Measurements from ENCODE around the gene CCIN.

Gene CCIN

DNA sequence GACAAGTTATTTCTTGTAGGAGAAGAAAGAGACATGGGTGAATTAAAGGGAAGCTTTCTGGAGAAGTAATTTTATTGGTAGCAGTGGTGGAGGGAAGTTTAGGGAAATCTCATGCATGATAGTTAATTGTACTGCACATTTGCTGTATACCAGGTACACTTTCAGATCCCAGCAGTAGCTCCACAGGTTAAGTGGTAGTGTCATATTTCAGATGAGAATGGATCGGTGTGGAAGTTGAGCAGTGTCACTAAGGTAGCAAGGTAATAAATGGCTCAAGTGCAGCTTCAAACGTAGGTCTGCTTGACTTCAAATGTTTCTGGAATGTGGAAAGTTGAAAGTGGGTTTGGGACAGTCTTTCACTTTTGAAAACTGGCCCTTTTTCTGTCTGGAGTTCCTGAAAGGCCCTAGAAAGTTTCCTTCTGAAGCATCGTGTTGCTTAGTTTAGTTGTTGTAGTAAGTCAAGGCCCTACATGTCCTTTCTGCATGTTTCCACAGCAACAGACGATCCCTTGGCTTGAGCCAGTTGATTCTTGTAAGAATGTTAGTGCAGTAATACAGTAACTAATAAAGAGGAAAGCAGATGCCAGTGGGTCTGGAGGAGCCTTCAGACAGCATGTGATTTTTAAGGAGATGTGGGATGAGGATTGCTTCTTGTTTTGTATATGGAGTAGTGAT is 25.3 kb downstream of the CCIN start:
- H3K4me3 ChIP-seq: 0 out of 2 replicates have a peak overlapping the region, but pooled peaks have one; percentile 90
- H3K4me1 ChIP-seq: peaks cover 43% of the 10 kb centered on the region
- H3K9me3 ChIP-seq: no peaks in the 10 kb centered on the region
- no peaks in the 10 kb centered on the region for H3K27me3 ChIP-seq
- 0 out of 2 replicates have a peak overlapping the region, but pooled peaks have one; percentile 23 for H3K27ac ChIP-seq
- TF ChIP-seq Cebpa-rat (IDR thresholded peaks at IDR 0.05): no peak
- peak overlapping the region; percentile 100 for H3K4me2 ChIP-seq
- peaks cover 86% of the 10 kb centered on the region for H4K20me1 ChIP-seq
- H3K9ac ChIP-seq: peak overlapping the region; percentile 40
- peaks cover 54% of the 10 kb centered on the region for H3K36me3 ChIP-seq

DNA sequence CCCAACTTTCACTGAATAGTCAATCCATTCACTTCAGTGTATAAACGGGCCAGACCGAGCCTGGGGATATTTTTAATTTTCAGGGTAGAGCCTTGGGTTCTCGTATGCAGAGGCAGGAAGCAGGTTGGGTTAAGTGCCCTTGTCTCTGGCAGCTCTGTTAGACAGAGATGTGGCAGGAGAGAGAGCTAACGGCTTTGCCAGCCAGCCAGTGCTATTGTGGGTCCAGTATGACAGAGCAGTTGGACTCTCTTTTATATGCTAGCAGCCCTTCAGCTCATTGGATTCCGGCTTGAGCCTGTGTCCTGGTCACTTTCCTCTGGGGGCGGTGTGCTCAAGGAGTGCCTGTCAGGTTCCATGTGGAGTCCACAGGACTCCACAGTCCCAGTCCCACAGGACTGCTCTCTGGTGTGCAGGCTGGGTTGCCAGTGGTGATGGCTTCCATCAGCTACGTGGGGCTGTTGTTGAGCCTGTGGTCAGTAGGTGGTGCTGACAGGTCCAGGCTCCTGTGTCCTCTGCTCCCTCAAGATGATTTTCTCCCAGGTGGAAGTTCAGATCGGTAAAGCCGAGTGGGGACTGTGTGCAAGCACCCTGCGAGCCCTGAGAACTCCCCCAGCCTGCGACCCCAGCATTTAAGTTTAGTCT is 35.8 kb downstream of the CCIN start:
- peaks cover 100% of the 10 kb centered on the region for H3K36me3 ChIP-seq
- no peak overlapping the region for H3K9ac ChIP-seq
- no peaks in the 10 kb centered on the region for H3K27me3 ChIP-seq
- no peak for TF ChIP-seq Cebpa-rat (IDR thresholded peaks at IDR 0.05)
- no peaks in the 10 kb centered on the region for H3K4me1 ChIP-seq
- H3K4me2 ChIP-seq: no peak overlapping the region
- H4K20me1 ChIP-seq: peaks cover 100% of the 10 kb centered on the region
- no peaks in the 10 kb centered on the region for H3K9me3 ChIP-seq
- no peak overlapping the region for H3K27ac ChIP-seq
- no peak overlapping the region for H3K4me3 ChIP-seq

DNA sequence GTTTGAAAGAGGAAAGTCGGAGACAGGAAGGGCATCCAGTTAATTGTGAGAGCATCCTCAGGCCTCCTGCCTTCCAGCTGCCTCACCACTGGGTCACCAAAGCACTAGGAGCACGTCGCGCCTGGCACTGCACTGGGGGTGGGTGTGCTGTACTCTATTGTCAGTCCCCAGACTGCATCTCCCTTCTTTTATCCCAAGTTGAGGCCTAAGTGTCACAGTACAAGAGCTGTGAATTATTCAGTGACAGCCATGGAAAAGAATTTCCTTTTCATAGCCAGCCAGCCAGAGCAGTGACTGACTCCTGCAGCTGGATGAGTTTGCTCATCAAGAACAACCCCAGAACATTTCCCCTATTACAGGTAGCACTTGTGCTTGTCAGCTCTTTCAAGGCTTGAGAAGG is 37.8 kb downstream of the CCIN start:
- H4K20me1 ChIP-seq: peaks cover 100% of the 10 kb centered on the region
- no peak overlapping the region for H3K9ac ChIP-seq
- H3K36me3 ChIP-seq: peaks cover 100% of the 10 kb centered on the region
- TF ChIP-seq Cebpa-rat (IDR thresholded peaks at IDR 0.05): no peak
- no peaks in the 10 kb centered on the region for H3K27me3 ChIP-seq
- H3K4me3 ChIP-seq: no peak overlapping the region
- H3K4me2 ChIP-seq: no peak overlapping the region
- H3K9me3 ChIP-seq: no peaks in the 10 kb centered on the region
- H3K27ac ChIP-seq: no peak overlapping the region
- no peaks in the 10 kb centered on the region for H3K4me1 ChIP-seq

GRCh38 chr9:36207546-36208012 is 38.4 kb downstream of the CCIN start:
- Histone ChIP-seq H3K9ac (no peak overlapping the region), H3K4me2 (no peak overlapping the region), H3K27ac (no peak overlapping the region), H4K20me1 (peaks cover 100% of the 10 kb centered on the region), H3K4me3 (no peak overlapping the region), H3K9me3 (no peaks in the 10 kb centered on the region), H3K27me3 (no peaks in the 10 kb centered on the region), H3K36me3 (peaks cover 100% of the 10 kb centered on the region), H3K4me1 (no peaks in the 10 kb centered on the region)
- TF ChIP-seq Cebpa-rat (IDR thresholded peaks at IDR 0.05): no peak

DNA sequence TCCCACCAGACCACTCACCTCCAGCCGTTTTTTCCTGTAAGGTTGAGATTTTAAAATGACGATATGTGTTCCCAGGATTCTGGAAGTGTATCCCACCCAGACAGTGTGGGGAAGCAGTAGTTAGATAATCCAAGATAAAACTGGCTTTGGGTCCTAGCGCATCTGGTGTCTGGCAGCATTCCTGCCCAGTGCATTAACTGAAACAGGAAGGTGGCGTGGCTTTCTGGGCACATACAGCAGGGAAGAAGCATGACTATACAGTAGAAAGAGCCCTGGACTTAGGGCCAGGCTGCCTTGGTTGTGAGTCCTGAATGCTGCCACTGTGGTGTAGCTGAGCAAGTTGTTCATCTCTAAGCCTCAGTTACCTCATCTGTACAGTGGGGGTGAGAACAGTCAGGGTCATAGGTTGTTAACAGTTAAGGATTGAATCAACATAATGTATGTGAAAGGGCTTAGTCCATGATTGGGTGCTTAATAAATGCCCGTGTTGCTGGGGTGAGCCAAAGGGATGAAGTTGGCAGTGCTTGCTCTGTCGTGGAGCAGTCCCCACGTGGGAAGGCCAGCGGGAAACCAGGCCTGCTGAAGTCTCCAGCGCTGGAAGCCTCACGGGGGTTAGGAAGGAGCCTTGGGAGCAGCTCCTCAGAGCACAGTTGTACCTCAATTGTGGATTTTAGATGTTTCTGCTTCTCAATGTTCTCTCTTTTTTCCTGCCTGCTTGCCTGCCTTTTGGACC is 39.5 kb downstream of the CCIN start:
- H4K20me1 ChIP-seq: peaks cover 100% of the 10 kb centered on the region

GRCh38 chr9:36210722-36211121 is 41.5 kb downstream of the CCIN start:
- Histone ChIP-seq H3K4me1 (peaks cover 15% of the 10 kb centered on the region), H3K4me2 (no peak overlapping the region), H3K4me3 (no peak overlapping the region), H3K9me3 (no peaks in the 10 kb centered on the region), H3K27ac (no peak overlapping the region), H3K9ac (no peak overlapping the region), H4K20me1 (peaks cover 100% of the 10 kb centered on the region), H3K27me3 (no peaks in the 10 kb centered on the region), H3K36me3 (peaks cover 99% of the 10 kb centered on the region)
- no peak for TF ChIP-seq Cebpa-rat (IDR thresholded peaks at IDR 0.05)

More for the DNA sequence above, 39.5 kb downstream of the CCIN start:
- no peak overlapping the region for H3K4me2 ChIP-seq
- H3K36me3 ChIP-seq: peaks cover 100% of the 10 kb centered on the region
- peaks cover 10% of the 10 kb centered on the region for H3K4me1 ChIP-seq
- H3K27ac ChIP-seq: no peak overlapping the region
- H3K9me3 ChIP-seq: no peaks in the 10 kb centered on the region
- TF ChIP-seq Cebpa-rat (IDR thresholded peaks at IDR 0.05): no peak
- H3K9ac ChIP-seq: no peak overlapping the region
- H3K27me3 ChIP-seq: no peaks in the 10 kb centered on the region
- H3K4me3 ChIP-seq: no peak overlapping the region

- Histone ChIP-seq H3K4me2 (no peak overlapping the region), H3K4me1 (peaks cover 21% of the 10 kb centered on the region), H3K27ac (no peak overlapping the region), H3K27me3 (no peaks in the 10 kb centered on the region), H3K9ac (no peak overlapping the region), H3K36me3 (peaks cover 97% of the 10 kb centered on the region), H3K9me3 (no peaks in the 10 kb centered on the region), H3K4me3 (no peak overlapping the region), H4K20me1 (peaks cover 97% of the 10 kb centered on the region)
- no peak for TF ChIP-seq Cebpa-rat (IDR thresholded peaks at IDR 0.05)
These were observed 42.3 kb downstream of the CCIN start for GRCh38 chr9:36211510-36211909.

DNA sequence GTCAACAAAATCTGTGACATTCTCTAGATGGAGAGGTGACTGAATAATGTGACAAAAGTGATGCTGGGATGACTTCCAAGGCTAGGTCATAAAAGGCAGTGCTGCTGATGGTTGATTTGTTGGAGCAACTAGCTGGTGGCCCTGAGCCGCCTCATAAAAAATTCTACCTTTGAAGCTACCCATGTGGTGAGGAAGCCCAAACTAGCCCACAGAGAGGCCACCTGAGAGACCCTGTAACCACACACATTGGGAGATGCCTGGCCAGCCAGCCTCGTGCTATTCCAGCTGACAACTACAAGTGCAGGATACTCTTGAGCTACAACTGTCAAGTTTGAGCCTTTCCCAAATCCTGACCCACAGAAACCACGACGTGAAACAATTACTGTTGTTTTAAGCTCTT is 44.2 kb downstream of the CCIN start:
- Histone ChIP-seq H4K20me1 (peaks cover 97% of the 10 kb centered on the region), H3K4me1 (peaks cover 21% of the 10 kb centered on the region), H3K4me2 (no peak overlapping the region; the same call in 1 of the 2 replicates), H3K9ac (no peak overlapping the region), H3K9me3 (no peaks in the 10 kb centered on the region), H3K36me3 (peaks cover 97% of the 10 kb centered on the region), H3K4me3 (no peak overlapping the region), H3K27ac (no peak overlapping the region), H3K27me3 (no peaks in the 10 kb centered on the region)
- no peak for TF ChIP-seq Cebpa-rat (IDR thresholded peaks at IDR 0.05)

DNA sequence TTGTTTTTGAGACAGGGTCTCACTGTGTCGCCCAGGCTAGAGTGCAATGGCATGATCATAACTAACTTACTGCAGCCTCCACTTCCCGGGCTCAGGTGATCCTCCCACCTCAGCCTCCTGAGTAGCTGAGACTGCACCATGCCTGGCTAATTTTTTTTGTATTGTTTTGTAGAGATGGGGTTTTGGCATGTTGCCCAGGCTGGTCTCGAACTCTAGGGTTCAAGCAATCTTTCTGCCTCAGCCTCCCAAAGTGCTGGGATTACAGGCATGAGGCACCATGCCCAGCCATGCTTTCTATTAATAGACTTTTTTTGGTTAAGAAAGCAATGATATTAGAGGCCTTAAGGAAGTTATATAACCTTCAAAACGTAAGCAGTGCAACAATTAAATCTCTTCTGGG is 44.8 kb downstream of the CCIN start:
- Histone ChIP-seq H4K20me1 (peaks cover 97% of the 10 kb centered on the region), H3K9ac (no peak overlapping the region), H3K4me3 (no peak overlapping the region), H3K27me3 (no peaks in the 10 kb centered on the region), H3K36me3 (peaks cover 97% of the 10 kb centered on the region), H3K4me2 (no peak overlapping the region), H3K4me1 (peaks cover 21% of the 10 kb centered on the region), H3K9me3 (no peaks in the 10 kb centered on the region), H3K27ac (no peak overlapping the region)
- no peak for TF ChIP-seq Cebpa-rat (IDR thresholded peaks at IDR 0.05)

DNA sequence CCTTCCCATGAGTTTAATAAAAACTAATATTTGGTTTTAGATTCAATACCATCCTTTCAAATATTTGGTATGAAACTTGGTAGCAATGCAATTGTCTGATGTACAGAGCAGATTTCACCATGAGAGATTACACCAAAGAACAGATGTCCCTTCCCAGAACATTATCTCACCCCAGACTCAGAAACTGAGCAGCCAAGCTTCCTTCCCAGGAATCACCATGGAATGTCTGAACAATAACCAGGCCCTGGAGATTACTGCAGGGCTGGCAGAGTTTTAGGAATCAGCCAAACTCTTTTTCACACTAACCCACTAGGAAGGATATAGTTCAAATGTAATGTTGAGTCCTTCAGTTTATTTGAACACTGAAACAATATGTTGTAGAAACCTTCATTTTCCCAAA is 45.4 kb downstream of the CCIN start:
- Histone ChIP-seq H3K4me3 (no peak overlapping the region), H3K4me2 (no peak overlapping the region), H3K4me1 (peaks cover 21% of the 10 kb centered on the region), H3K27ac (no peak overlapping the region), H3K36me3 (peaks cover 97% of the 10 kb centered on the region), H3K9me3 (no peaks in the 10 kb centered on the region), H4K20me1 (peaks cover 97% of the 10 kb centered on the region), H3K27me3 (no peaks in the 10 kb centered on the region), H3K9ac (no peak overlapping the region)
- TF ChIP-seq Cebpa-rat (IDR thresholded peaks at IDR 0.05): no peak
